Parathyroid adenoma (tissue), 2 donors: ENCODE results near the gene CPA1.

Experiments used
- H2AFZ ChIP-seq: fragments of 300-600 bp; sonication (generic); one replicate; pipeline ENCODE4 v1.7.0; 2017; ENCODE audit warnings: antibody characterized with exemption, mild to moderate bottlenecking
- H3K27ac ChIP-seq: fragments of 300-600 bp; sonication (generic); one replicate; pipeline ENCODE4 v1.7.0; 2017
- H3K27me3 ChIP-seq: fragments of 300-600 bp; sonication (generic); one replicate; pipeline ENCODE4 v1.7.0; 2017; ENCODE audit warnings: low read length; ENCODE audit not compliant: control insufficient read depth, insufficient read depth
- H3K36me3 ChIP-seq: fragments of 300-600 bp; sonication (generic); one replicate; pipeline ENCODE4 v1.7.0; 2017; ENCODE audit warnings: low read length; ENCODE audit not compliant: control insufficient read depth, insufficient read depth
- H3K4me1 ChIP-seq: fragments of 300-600 bp; sonication (generic); one replicate; pipeline ENCODE4 v1.7.0; 2017; ENCODE audit warnings: control low read depth
- H3K4me2 ChIP-seq: fragments of 300-600 bp; sonication (generic); one replicate; pipeline ENCODE4 v1.7.0; 2017; ENCODE audit warnings: low read length
- H3K4me3 ChIP-seq: fragments of 300-600 bp; sonication (generic); one replicate; pipeline ENCODE4 v1.7.0; 2017; ENCODE audit warnings: low read depth, low read length
- H3K79me2 ChIP-seq: fragments of 300-600 bp; sonication (generic); one replicate; pipeline ENCODE4 v1.7.0; 2017; ENCODE audit warnings: control low read depth
- H3K9ac ChIP-seq: fragments of 300-600 bp; sonication (generic); one replicate; pipeline ENCODE4 v1.7.0; 2017; ENCODE audit warnings: mild to moderate bottlenecking
- H3K9me3 ChIP-seq: fragments of 300-600 bp; sonication (generic); one replicate; pipeline ENCODE4 v1.7.0; 2017; ENCODE audit warnings: low read length; ENCODE audit not compliant: control insufficient read depth
- TF ChIP-seq, protein P1 (sequence below): fragments of 300-600 bp; sonication (generic); IDR thresholded peaks from one replicate; pipeline ENCODE4 v1.7.0; 2017; ENCODE audit warnings: antibody characterized with exemption, mild to moderate bottlenecking
- donor health status: primary hyperparathyroidism.

The CPA1 gene

DNA sequence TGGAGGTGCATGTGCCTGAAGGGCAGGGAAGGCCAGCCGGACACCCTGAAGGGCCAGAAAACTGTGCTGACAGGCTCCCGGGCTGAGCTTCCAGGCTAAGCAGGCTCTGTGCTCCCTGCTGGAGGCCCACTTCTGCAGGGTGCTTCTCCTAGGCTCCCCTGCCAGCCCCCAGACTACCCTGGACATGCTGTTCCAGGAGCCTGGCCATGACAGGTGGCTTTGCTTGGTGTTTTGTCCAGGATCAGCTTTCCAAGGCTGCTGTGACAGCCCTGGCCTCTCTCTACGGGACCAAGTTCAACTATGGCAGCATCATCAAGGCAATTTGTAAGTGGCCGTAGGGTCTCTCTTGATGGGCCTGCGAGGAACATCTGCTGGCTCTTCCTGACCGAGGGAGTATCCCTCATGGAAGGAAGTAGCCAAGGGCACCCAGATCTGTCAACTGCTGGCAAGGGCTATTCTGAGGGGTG is 5.3 kb downstream of the CPA1 start:
- H3K36me3 ChIP-seq = no peaks in the 10 kb centered on the region
- no peaks in the 10 kb centered on the region for H3K79me2 ChIP-seq
- H3K4me2 ChIP-seq = no peak overlapping the region
- H3K4me1 ChIP-seq = no peaks in the 10 kb centered on the region
- H3K27me3 ChIP-seq = no peaks in the 10 kb centered on the region
- H3K9ac ChIP-seq = no peak overlapping the region
- H3K4me3 ChIP-seq = no peak overlapping the region
- no peaks in the 10 kb centered on the region for H3K9me3 ChIP-seq
- TF ChIP-seq, protein P1, sequence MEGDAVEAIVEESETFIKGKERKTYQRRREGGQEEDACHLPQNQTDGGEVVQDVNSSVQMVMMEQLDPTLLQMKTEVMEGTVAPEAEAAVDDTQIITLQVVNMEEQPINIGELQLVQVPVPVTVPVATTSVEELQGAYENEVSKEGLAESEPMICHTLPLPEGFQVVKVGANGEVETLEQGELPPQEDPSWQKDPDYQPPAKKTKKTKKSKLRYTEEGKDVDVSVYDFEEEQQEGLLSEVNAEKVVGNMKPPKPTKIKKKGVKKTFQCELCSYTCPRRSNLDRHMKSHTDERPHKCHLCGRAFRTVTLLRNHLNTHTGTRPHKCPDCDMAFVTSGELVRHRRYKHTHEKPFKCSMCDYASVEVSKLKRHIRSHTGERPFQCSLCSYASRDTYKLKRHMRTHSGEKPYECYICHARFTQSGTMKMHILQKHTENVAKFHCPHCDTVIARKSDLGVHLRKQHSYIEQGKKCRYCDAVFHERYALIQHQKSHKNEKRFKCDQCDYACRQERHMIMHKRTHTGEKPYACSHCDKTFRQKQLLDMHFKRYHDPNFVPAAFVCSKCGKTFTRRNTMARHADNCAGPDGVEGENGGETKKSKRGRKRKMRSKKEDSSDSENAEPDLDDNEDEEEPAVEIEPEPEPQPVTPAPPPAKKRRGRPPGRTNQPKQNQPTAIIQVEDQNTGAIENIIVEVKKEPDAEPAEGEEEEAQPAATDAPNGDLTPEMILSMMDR = no peak
- no peak overlapping the region for H3K27ac ChIP-seq
- no peak overlapping the region for H2AFZ ChIP-seq

DNA sequence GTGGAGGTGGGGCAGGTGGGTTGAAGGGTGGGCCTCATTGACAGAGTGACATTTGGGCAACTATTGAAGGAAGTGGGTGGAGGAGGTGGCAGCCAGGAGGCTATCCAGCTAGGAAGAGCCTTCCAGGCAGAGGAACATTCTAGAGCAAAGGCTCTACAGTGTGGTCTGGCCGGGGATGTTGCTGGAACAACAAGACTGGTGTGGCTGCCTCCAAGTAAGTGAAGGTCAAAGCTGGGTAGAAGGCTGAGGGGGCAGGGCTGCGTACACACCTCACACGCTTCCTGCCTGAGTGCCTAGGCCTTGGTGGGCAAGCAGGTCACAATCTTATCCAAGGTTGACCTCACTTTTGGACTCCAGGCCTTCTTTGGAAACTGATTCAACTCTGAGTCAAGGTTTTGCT is 6.6 kb downstream of the CPA1 start:
- no peaks in the 10 kb centered on the region for H3K9me3 ChIP-seq
- H3K4me1 ChIP-seq = no peaks in the 10 kb centered on the region
- no peak overlapping the region for H3K27ac ChIP-seq
- no peaks in the 10 kb centered on the region for H3K36me3 ChIP-seq
- no peak overlapping the region for H2AFZ ChIP-seq
- H3K9ac ChIP-seq = no peak overlapping the region
- H3K27me3 ChIP-seq = no peaks in the 10 kb centered on the region
- TF ChIP-seq, protein P1 = no peak
- no peaks in the 10 kb centered on the region for H3K79me2 ChIP-seq
- H3K4me2 ChIP-seq = no peak overlapping the region
- H3K4me3 ChIP-seq = no peak overlapping the region

DNA sequence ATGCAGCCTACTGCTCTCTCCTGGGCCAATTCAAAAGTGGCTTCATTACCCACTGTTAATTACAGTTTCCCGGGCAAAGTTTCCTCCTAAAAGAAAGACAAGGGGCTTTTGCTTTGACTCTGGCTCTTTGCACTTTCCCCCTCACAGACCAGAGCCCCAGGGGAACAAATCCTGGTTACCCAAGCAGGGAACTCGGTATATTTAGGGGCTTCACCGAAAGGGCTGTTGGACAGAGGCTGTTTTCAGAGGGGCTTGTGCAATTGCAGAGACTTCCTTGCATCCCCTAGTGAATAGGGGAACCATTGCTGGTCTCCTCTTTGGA is 7.0 kb downstream of the CPA1 start:
- Histone ChIP-seq H3K9ac (no peak overlapping the region), H3K27me3 (no peaks in the 10 kb centered on the region), H3K4me3 (no peak overlapping the region), H3K4me1 (no peaks in the 10 kb centered on the region), H3K27ac (no peak overlapping the region), H3K79me2 (no peaks in the 10 kb centered on the region), H3K4me2 (no peak overlapping the region), H2AFZ (no peak overlapping the region), H3K36me3 (no peaks in the 10 kb centered on the region), H3K9me3 (no peaks in the 10 kb centered on the region)
- TF ChIP-seq, protein P1 = no peak

DNA sequence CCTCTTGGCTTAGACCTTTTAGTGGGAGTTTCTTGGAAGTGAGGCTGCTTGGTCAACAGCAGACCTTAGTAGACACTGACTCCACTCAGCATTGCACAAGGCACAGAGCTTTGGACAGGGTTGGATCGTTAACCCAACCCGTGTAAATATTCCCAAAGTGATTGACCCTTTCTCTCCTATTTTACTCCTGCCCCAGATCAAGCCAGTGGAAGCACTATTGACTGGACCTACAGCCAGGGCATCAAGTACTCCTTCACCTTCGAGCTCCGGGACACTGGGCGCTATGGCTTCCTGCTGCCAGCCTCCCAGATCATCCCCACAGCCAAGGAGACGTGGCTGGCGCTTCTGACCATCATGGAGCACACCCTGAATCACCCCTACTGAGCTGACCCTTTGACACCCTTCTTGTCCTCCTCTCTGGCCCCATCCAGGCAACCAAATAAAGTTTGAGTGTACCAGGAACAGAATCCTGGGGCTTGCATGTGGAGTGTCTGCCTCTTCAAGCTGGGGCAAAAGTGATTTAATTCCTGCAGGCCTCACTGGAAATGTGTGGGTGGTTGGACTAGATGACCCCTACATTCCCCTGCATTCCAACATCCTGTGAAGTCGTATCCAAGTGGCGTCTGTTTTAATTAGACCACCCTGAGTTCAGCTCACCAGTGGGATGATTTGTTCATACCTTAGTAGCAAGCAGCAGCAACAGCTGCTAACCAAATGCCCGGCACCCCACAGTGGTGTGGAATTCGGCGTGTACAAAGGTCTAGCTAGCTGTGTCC is 7.5 kb downstream of the CPA1 start:
- no peaks in the 10 kb centered on the region for H3K9me3 ChIP-seq
- H3K36me3 ChIP-seq = no peaks in the 10 kb centered on the region
- H3K9ac ChIP-seq = no peak overlapping the region
- no peaks in the 10 kb centered on the region for H3K79me2 ChIP-seq
- H3K4me1 ChIP-seq = peaks cover 3% of the 10 kb centered on the region
- no peak overlapping the region for H2AFZ ChIP-seq
- H3K27me3 ChIP-seq = no peaks in the 10 kb centered on the region
- no peak overlapping the region for H3K4me3 ChIP-seq
- no peak overlapping the region for H3K27ac ChIP-seq
- no peak overlapping the region for H3K4me2 ChIP-seq
- TF ChIP-seq, protein P1 = no peak

DNA sequence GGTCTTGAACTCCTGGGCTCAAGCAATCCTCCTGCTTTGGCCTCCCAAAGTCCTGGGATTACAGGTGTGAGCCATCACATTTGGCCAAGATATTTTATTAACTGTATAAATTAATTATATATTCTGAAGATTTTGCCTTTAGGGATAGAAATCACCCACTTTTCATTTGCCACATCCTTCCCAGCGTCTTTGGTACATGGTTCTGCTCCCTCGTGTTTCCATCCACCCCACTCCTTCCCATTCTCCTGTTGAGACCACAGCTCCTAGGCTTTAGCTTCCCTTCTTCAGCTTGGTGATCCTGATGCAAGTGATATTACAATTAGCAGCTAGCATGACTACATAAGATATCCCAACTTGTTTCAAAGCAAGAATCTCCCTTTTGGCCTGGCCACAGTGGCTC is 8.4 kb downstream of the CPA1 start:
- Histone ChIP-seq H3K27me3 (no peaks in the 10 kb centered on the region), H3K9me3 (no peaks in the 10 kb centered on the region), H3K79me2 (no peaks in the 10 kb centered on the region), H3K9ac (no peak overlapping the region), H3K36me3 (no peaks in the 10 kb centered on the region), H3K4me2 (no peak overlapping the region), H3K27ac (no peak overlapping the region), H3K4me1 (peaks cover 6% of the 10 kb centered on the region), H3K4me3 (no peak overlapping the region), H2AFZ (no peak overlapping the region)
- TF ChIP-seq, protein P1 = no peak
